ENCODE measurements around the gene YJEFN3. TPM values are rescaled to one million over a fixed set of nuclear protein-coding genes. Genes with fewer than 3 reads are reported as not detected.

YJEFN3 gene
- total and polyA plus RNA-seq, 4 donors, result 4.4 to 30.6 (median 15.1) TPM

DNA sequence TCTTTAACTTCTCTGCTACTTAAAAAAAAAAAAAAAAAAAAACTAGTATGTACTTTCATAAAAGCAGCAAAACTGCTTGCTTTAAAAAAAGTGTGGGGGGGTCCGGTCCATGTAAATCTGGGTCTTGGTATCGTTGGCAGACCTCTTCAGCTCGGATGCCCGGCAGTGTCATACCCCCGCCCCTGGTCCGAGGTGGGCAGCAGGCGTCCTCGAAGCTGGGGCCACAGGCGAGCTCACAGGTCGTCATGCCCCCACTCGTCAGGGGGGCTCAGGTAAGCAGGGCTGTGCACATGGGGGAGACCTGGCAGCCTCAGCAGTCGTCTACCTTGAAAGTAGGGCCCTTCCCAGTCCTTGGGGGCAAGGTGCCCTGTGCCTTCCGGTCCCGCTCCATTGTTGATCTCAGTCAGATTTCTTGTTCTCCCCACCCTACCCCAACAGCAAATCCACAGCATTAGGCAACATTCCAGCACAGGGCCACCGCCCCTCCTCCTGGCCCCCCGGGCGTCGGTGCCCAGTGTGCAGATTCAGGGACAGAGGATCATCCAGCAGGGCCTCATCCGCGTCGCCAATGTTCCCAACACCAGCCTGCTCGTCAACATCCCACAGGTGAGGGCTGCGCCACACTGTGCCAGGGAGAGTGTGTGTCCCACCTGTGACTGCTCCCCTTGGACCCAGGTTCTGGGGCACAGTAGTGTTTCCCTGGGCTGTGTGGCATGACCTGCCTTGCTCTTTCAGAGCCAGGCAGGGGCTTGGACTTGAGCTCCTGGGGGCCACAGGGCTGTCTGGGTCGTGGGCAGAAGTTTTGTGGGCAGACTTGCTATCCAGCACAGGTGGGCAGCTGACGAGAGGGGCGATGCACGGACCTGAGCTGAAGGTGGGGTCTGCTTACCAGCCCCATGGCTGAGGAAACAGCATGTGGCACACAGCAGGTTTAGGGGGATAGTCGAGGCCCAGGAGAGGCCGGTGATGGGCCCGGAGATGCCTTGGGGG is 32.8 kb upstream of the YJEFN3 start:
- H3K4me3 ChIP-seq (ENCODE audit: low read depth, low read length), result no peak overlapping the region
- H3K36me3 ChIP-seq (ENCODE audit: control insufficient read depth, insufficient read depth, low read length), result peaks cover 89% of the 10 kb centered on the region
- H3K9me3 ChIP-seq (ENCODE audit: control insufficient read depth, insufficient read depth, low read length), result no peaks in the 10 kb centered on the region
- no peak overlapping the region for H3K27ac ChIP-seq (ENCODE audit: low read depth, low read length)
- 96% methylated on average over 29 of the region's 30 CpGs for WGBS (ENCODE audit: insufficient coverage)
- no peak for DNase-seq (ENCODE audit: low read depth in 4 of 6, low spot score in 6 of 6)
- H3K27me3 ChIP-seq (ENCODE audit: control insufficient read depth, insufficient read depth, low read length), result no peaks in the 10 kb centered on the region
- no peaks in the 10 kb centered on the region for H3K4me1 ChIP-seq (ENCODE audit: control insufficient read depth, insufficient read depth, low read length)

DNA sequence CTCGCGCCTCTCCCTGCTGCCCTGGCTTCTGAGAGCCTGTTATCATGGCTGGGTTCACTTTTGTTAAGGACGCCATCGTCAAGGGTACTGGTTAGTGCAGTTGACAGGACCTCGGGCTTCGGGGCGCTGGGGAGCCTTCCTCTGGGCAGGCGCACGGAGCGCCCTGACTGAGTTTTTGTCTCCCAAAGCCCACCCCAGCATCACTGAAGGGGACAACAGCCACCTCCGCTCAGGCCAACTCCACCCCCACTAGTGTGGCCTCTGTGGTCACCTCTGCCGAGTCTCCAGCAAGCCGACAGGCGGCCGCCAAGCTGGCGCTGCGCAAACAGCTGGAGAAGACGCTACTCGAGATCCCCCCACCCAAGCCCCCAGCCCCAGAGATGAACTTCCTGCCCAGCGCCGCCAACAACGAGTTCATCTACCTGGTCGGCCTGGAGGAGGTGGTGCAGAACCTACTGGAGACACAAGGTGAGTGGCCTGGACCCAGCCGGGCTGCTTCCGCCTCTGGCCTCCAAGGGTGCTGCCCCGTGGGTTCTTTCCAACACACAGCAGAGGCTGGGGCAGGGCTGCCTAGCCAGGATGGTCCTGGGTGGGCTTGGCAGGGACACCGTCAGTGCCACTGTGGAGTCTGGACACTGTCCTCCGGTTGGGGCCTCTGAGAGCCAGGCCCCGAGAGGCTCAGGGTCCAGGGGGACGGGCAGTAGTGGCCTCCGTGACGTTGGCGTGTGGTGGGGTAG is 30.3 kb upstream of the YJEFN3 start:
- 97% methylated on average over 32 of the region's 33 CpGs for WGBS (ENCODE audit: insufficient coverage)
- peaks cover 94% of the 10 kb centered on the region for H3K36me3 ChIP-seq (ENCODE audit: control insufficient read depth, insufficient read depth, low read length)
- no peak for DNase-seq (ENCODE audit: low read depth in 4 of 6, low spot score in 6 of 6)
- no peak overlapping the region for H3K4me3 ChIP-seq (ENCODE audit: low read depth, low read length)
- H3K27ac ChIP-seq (ENCODE audit: low read depth, low read length), result no peak overlapping the region
- H3K9me3 ChIP-seq (ENCODE audit: control insufficient read depth, insufficient read depth, low read length), result no peaks in the 10 kb centered on the region
- H3K27me3 ChIP-seq (ENCODE audit: control insufficient read depth, insufficient read depth, low read length), result no peaks in the 10 kb centered on the region
- H3K4me1 ChIP-seq (ENCODE audit: control insufficient read depth, insufficient read depth, low read length), result no peaks in the 10 kb centered on the region

DNA sequence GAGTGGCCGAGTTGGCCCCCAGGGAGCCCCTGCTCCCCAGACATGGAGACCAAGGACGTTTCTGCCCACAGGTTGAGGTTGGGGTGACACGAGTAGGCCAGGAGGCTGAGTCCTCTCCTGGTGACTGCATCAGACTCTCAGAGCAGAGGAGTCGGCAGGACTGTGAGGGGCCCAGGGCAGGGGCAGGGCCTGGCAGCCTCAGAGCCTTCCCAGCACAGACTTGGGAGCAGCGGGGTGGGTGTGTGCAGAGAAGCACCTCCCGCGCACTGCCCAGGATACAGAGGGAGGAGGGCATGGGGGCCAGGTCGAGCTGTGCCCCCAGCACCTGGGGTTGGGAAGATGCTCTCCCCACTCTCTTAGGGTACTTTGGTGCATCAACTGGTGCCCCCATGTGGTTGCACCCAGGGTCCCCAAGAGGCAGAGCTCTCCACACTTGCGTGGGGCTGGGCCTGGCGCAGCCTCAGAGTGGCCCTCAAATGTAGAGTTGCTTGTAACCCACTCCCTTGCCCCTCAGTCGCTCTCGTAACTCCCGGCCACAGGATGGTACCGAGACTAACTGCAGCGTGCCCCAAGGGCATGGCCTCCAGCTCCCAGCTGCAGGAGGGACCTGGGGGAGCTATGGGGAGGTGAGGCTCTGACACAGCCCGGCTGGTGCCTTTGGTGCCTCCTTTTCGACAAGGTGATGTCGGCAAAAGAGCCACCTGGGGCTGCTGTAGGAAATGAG is 29.3 kb upstream of the YJEFN3 start:
- Histone ChIP-seq H3K4me3 (ENCODE audit: low read depth, low read length) (no peak overlapping the region), H3K4me1 (ENCODE audit: control insufficient read depth, insufficient read depth, low read length) (no peaks in the 10 kb centered on the region), H3K27ac (ENCODE audit: low read depth, low read length) (no peak overlapping the region), H3K27me3 (ENCODE audit: control insufficient read depth, insufficient read depth, low read length) (no peaks in the 10 kb centered on the region), H3K36me3 (ENCODE audit: control insufficient read depth, insufficient read depth, low read length) (peaks cover 95% of the 10 kb centered on the region), H3K9me3 (ENCODE audit: control insufficient read depth, insufficient read depth, low read length) (no peaks in the 10 kb centered on the region)
- 97% methylated on average over 16 of the region's 18 CpGs for WGBS (ENCODE audit: insufficient coverage)
- no peak for DNase-seq (ENCODE audit: low read depth in 4 of 6, low spot score in 6 of 6)

DNA sequence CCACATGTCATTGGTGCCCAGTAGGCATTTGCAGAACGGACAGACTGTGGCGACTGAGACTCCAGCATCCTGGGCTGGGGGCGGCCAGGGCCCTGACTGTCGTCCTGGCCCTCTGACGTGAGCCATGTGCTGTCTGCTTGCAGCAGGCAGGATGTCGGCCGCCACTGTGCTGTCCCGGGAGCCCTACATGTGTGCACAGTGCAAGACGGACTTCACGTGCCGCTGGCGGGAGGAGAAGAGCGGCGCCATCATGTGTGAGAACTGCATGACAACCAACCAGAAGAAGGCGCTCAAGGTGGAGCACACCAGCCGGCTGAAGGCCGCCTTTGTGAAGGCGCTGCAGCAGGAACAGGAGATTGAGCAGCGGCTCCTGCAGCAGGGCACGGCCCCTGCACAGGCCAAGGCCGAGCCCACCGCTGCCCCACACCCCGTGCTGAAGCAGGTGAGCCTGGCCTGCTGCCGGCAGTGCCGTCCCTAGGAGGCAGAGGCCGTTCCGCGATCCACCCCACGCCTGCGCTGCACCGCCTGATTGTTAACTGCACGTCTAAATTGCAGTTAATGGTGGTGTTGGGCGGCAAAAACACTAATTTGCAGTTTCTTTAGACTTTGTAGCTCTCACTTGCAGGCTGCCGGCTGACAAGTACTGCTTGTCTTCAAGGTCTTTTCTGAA is 27.6 kb upstream of the YJEFN3 start:
- 89% methylated on average over 34 of the region's 34 CpGs for WGBS (ENCODE audit: insufficient coverage)
- Histone ChIP-seq H3K27ac (ENCODE audit: low read depth, low read length) (no peak overlapping the region), H3K27me3 (ENCODE audit: control insufficient read depth, insufficient read depth, low read length) (no peaks in the 10 kb centered on the region), H3K4me3 (ENCODE audit: low read depth, low read length) (no peak overlapping the region), H3K9me3 (ENCODE audit: control insufficient read depth, insufficient read depth, low read length) (no peaks in the 10 kb centered on the region), H3K4me1 (ENCODE audit: control insufficient read depth, insufficient read depth, low read length) (no peaks in the 10 kb centered on the region), H3K36me3 (ENCODE audit: control insufficient read depth, insufficient read depth, low read length) (peaks cover 98% of the 10 kb centered on the region)
- DNase-seq (ENCODE audit: low read depth in 4 of 6, low spot score in 6 of 6), result no peak

DNA sequence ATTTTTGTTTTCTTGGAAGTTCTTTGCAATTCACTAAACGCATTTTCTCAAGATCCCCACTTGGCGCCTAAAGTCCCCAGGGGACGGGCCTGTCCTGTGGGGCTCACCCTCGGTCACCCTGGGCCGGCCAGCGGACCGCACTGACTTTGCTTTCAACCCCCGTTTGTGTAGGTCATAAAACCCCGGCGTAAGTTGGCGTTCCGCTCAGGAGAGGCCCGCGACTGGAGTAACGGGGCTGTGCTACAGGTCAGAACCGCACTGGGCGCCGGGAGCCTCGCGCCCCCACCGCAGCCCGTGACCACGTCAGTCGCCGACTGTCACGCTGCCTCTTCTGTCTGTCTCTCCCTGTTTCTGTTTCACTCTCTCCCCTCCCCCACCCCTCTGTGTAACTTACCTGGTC is 26.9 kb upstream of the YJEFN3 start:
- H3K9me3 ChIP-seq (ENCODE audit: control insufficient read depth, insufficient read depth, low read length), result no peaks in the 10 kb centered on the region
- H3K27ac ChIP-seq (ENCODE audit: low read depth, low read length), result no peak overlapping the region
- no peak overlapping the region for H3K4me3 ChIP-seq (ENCODE audit: low read depth, low read length)
- no peaks in the 10 kb centered on the region for H3K27me3 ChIP-seq (ENCODE audit: control insufficient read depth, insufficient read depth, low read length)
- 90% methylated on average over 17 of the region's 26 CpGs for WGBS (ENCODE audit: insufficient coverage)
- no peak for DNase-seq (ENCODE audit: low read depth in 4 of 6, low spot score in 6 of 6)
- no peaks in the 10 kb centered on the region for H3K4me1 ChIP-seq (ENCODE audit: control insufficient read depth, insufficient read depth, low read length)
- peaks cover 97% of the 10 kb centered on the region for H3K36me3 ChIP-seq (ENCODE audit: control insufficient read depth, insufficient read depth, low read length)

DNA sequence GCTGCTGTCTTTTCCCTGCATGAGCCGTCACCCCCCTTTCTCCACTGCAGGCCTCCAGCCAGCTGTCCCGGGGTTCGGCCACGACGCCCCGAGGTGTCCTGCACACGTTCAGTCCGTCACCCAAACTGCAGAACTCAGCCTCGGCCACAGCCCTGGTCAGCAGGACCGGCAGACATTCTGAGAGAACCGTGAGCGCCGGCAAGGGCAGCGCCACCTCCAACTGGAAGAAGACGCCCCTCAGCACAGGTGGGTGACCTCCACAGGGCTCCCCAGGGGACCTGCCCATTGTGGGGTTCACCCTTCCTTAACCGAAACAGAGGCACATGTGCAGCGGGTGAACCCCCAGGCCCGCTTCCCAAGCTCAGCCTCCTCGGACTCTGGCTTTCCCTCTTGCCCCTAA is 26.4 kb upstream of the YJEFN3 start:
- Histone ChIP-seq H3K4me3 (ENCODE audit: low read depth, low read length) (no peak overlapping the region), H3K27ac (ENCODE audit: low read depth, low read length) (no peak overlapping the region), H3K4me1 (ENCODE audit: control insufficient read depth, insufficient read depth, low read length) (no peaks in the 10 kb centered on the region), H3K9me3 (ENCODE audit: control insufficient read depth, insufficient read depth, low read length) (no peaks in the 10 kb centered on the region), H3K27me3 (ENCODE audit: control insufficient read depth, insufficient read depth, low read length) (no peaks in the 10 kb centered on the region), H3K36me3 (ENCODE audit: control insufficient read depth, insufficient read depth, low read length) (peaks cover 94% of the 10 kb centered on the region)
- no peak for DNase-seq (ENCODE audit: low read depth in 4 of 6, low spot score in 6 of 6)
- WGBS (ENCODE audit: insufficient coverage), result 98% methylated on average over 19 of the region's 19 CpGs

DNA sequence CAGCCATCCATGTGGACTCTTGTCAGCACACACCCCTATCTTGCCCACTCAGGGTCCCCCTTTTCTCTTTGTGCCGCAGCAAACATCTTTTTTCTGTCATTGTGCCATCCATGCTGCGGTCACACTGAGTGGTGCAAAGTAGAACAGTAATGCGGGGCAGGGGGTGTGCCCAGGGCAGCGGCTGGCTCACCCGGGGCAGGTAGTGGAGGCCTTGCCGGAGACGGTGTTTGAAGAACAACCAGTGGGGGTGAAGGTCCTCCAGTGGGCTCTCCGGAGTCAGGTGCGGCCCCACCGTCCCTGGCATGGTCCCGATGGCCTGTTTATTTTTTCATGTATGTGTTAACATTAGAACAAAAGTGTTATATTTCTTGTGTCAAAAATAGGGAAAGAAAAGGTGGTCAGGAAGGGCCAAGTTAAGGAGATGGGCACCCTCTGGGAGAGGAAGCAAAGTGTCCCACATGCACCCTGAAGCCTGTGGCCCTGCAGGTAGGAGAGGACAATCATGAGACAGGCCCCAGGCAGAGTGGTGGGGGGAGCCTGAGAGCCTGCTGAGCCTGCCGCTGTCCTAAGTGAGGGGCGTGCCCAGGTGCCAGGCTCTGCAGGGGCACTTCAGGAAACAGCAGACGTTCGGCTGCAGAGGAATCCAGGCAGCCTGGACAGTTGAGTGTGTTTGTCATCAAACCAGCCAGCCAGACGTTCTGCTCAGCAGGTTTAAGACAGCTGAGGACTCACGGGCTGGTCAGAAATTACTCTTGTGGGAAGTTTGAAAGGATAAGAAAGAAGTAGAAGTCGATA is 25.7 kb upstream of the YJEFN3 start:
- H3K36me3 ChIP-seq (ENCODE audit: control insufficient read depth, insufficient read depth, low read length), result peaks cover 92% of the 10 kb centered on the region
- WGBS (ENCODE audit: insufficient coverage), result 92% methylated on average over 18 of the region's 18 CpGs

DNA sequence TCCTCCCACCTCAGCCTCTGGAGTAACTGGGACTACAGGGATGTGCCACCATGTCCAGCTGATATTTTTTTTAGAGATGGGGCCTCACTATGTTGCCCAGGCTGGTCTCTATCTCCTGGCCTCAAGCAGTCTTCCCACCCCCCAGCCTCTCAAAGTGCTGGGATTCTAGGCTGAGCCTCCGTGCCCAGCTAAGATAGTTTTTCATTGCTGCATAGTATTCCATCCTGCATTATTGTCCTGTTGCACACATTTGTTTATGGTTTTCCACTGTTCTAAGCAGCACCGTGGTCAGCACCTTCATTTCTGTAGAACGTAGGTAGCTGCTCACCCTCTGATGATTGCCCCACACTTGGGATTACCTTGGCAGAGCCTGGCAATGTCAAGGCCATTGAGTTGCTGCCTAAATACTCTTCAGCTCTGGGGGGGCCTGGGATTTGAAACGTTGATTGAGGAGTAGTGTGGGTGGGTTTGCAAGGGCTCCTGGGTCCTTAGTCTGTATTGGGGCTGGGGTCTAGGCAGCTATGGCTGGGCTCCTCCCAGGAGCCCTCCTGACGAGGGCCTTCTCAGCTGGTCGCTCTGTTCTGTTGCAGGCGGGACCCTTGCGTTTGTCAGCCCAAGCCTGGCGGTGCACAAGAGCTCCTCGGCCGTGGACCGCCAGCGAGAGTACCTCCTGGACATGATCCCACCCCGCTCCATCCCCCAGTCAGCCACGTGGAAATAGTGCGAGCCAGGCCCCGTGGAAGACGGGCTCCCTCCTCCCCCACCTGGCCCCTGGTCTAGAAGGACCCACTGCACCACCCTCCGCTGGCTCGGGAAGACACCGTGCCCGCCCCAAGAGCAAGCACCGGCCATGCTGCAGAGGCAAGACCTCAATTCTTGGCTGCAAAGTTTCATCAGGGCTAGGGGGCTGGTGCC is 23.7 kb upstream of the YJEFN3 start:
- Histone ChIP-seq H3K36me3 (ENCODE audit: control insufficient read depth, insufficient read depth, low read length) (peaks cover 76% of the 10 kb centered on the region), H3K27me3 (ENCODE audit: control insufficient read depth, insufficient read depth, low read length) (no peaks in the 10 kb centered on the region), H3K9me3 (ENCODE audit: control insufficient read depth, insufficient read depth, low read length) (no peaks in the 10 kb centered on the region), H3K4me1 (ENCODE audit: control insufficient read depth, insufficient read depth, low read length) (no peaks in the 10 kb centered on the region), H3K4me3 (ENCODE audit: low read depth, low read length) (no peak overlapping the region), H3K27ac (ENCODE audit: low read depth, low read length) (no peak overlapping the region)
- no peak for DNase-seq (ENCODE audit: low read depth in 4 of 6, low spot score in 6 of 6)
- WGBS (ENCODE audit: insufficient coverage), result 93% methylated on average over 23 of the region's 23 CpGs

More for the DNA sequence above, 25.7 kb upstream of the YJEFN3 start:
- H3K4me3 ChIP-seq (ENCODE audit: low read depth, low read length), result no peak overlapping the region
- no peak for DNase-seq (ENCODE audit: low read depth in 4 of 6, low spot score in 6 of 6)
- H3K9me3 ChIP-seq (ENCODE audit: control insufficient read depth, insufficient read depth, low read length), result no peaks in the 10 kb centered on the region
- no peak overlapping the region for H3K27ac ChIP-seq (ENCODE audit: low read depth, low read length)
- no peaks in the 10 kb centered on the region for H3K27me3 ChIP-seq (ENCODE audit: control insufficient read depth, insufficient read depth, low read length)
- no peaks in the 10 kb centered on the region for H3K4me1 ChIP-seq (ENCODE audit: control insufficient read depth, insufficient read depth, low read length)

Data from spinal cord (tissue), 10 donors.